NCI-H774 (cell line): ENCODE measurements around the gene ZNF716.
"Not testable (repeated sequence)": the region's sequence is repeated elsewhere in the genome, so short reads cannot be mapped to it uniquely, and the experiment has no call there.

Experiments used
- DNase-seq: peaks from one replicate; lab custom pipeline; 2025; lab: John Stamatoyannopoulos, UW

Gene ZNF716

DNA sequence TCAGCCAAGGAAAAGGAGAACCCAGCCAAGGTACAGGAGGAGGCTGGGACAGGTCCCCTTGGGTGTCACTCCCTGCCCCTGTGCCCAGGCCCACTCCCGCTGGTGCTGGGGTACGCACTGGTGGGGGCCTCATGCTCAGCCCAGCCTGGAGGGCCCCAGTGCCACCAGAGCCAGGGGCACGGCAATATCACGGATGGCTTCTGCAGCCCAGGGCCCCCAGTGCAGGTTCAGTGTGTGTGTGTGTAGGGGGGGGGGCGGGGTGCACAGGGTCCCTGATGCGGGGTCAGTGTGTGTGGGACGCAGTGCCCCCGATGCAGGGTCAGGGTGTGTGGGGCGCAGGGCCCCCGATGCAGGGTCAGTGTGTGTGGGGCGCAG, 23.4 kb upstream of the ZNF716 start:
- DNase-seq: no peak

DNA sequence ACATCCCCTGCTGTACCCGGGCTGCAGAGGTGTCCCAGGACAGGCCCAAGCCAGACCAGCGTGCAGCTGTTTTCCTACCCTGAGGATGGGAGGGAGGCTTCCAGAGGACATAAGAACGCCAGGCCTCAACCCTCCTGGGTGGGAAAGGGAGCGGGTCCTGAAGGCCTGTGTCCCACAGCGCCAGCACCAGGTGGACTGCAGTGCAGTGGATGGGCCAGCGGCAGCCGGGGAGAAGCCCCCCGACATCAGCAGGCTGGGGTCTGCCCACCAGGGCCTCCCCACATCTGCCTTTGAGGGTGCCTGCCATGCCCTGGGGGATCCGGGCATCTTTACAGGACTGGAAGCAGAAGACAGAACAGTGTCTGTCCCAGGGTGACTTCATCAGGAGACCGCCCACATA, 22.8 kb upstream of the ZNF716 start:
- no peak for DNase-seq

GRCh38 chr7:57427594-57427993, 22.4 kb upstream of the ZNF716 start:
- DNase-seq: no peak

DNA sequence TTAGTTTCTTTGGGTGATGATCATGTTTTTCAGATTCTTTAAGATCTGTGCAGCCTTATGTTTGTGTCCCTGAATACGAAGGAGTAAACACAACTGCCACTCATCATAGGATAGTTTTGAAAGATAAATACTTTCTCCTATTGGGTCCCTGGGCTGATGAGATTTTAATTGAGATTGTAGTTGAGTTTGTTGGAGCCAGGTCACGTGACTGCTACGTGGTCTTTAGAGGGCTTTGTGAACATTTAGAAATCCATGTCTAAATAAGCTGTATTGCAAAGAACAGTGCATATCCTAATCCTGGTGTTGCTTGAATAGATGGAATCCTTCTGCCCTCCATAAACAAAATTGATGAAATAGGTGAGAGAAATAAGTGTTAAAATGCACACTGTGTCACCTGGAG, 17.4 kb upstream of the ZNF716 start:
- no peak for DNase-seq

- DNase-seq: no peak
Measured at GRCh38 chr7:57437581-57437980, 12.4 kb upstream of the ZNF716 start.

DNA sequence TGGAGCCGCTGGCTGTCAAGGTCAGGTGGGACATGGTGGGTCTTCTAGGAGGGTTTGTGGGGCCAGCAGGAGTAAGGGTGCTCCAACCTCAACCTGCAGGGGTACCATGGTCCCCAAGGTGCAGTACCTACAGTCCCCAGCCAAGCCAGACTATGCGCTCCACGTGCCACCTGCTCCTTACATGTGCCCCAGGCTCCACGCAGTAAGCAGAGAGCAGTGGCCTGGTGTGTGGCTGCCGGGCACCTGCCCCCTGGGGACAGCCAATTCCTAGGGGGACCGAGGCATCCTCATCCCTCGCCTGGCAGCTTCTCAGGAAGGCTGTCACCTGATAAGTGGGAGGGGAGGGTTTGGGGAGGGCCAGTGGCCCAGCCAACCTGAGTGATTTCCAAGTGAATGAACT, 11.7 kb upstream of the ZNF716 start:
- no peak for DNase-seq

- no peak for DNase-seq
Measured at GRCh38 chr7:57443567-57443966, 6.4 kb upstream of the ZNF716 start.

GRCh38 chr7:57469186-57469828, 19.3 kb downstream of the ZNF716 start:
- not testable (repeated sequence) for DNase-seq

DNA sequence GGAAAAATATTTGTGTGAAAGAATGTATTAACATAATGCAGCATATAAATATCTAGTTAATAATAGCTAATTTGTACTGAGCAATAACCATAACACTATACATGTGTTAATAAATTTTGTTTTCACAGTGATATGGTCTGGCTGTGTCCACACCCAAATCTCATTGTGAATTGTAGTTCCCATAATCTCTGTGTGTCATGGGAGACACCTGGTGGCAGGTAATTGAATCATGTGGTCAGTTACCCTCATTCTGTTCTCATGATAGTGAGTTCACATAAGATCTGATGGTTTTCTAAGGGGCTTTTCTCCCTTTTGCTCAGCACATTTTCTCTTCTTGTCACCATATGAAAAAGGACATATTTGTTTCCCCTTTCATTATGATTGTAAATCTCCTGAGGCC, 30.3 kb downstream of the ZNF716 start:
- not testable (repeated sequence) for DNase-seq

- DNase-seq: not testable (repeated sequence)
Measured at GRCh38 chr7:57485022-57485421, 35.0 kb downstream of the ZNF716 start.

DNA sequence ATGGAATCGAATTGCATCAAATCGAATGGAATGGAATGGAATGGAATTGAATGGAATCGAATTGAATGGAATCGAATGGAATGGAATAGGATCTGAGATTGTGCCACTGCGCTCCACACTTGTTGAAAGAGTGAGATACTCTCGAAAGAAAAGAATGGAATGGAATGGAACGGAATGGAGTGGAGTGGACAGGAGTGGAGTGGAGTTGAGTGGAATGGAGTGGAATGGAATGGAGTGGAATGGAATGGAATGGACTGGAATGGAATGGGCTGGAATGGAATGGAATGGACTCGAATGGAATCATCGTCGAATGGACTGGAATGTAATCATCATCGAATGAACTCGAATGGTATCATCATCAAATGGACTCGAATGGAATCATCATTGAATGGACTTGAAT, 38.0 kb downstream of the ZNF716 start:
- DNase-seq: no peak

- DNase-seq: not testable (repeated sequence)
Measured at GRCh38 chr7:57495111-57495510, 45.1 kb downstream of the ZNF716 start.

- no peak for DNase-seq
Measured at GRCh38 chr7:57496395-57496794, 46.4 kb downstream of the ZNF716 start.

DNA sequence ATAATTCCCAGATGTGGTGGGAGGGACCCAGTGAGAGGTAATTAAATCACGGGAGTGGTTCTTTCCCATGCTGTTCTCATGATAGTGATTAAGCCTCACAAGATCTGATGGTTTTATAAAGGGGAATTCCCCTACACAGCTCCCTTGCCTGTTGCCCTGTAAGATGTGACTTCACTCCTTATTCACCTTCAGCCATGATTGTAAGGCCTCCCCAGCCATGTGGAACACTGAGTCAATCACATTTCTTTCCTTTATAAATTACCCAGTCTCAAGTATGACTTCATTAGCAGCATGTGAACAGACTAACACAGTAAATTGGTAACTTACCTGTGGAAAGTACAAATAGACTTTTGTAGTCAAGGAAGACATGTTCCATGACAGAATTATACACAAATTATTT, 55.2 kb downstream of the ZNF716 start:
- DNase-seq: no peak
